K562 (cell line): ENCODE data around the gene LPIN1. TPM values are rescaled to one million over a fixed set of nuclear protein-coding genes. Genes with fewer than 3 reads are reported as not detected.

Experiments used
- ATAC-seq: fragments of 200-7000 bp; cut with Tn5 transposase; 3 replicates; pipeline ENCODE4 v1.9.1; 2020; ENCODE audit warnings: moderate library complexity
- BruUV-seq: library from RNA; stranded (reverse); fragments of 400-500 nt; replicated peaks from 2 replicates; lab custom pipeline; 2021; lab: Mats Ljungman, UMichigan
- CTCF ChIA-PET: fragments of 300-600 bp; formaldehyde crosslinking; extraction: SDS; loops from one replicate; lab custom pipeline; 2021; ENCODE audit warnings: low intra/inter-chr PET ratio; lab: Yijun Ruan, JAX
- POLR2A ChIA-PET: fragments of 300-600, 350-650 bp; sonication (Branson Sonifier 250); formaldehyde crosslinking; extraction: SDS; loops from one replicate; lab custom pipeline; 2021; ENCODE audit warnings: antibody characterized with exemption, inconsistent platforms; lab: Yijun Ruan, JAX
- DNase-seq, 4 experiments: peaks; one replicate each; pipeline versions ENCODE4 v3.0.0 to v3.0.0-alpha.2; 2011 to 2018; ENCODE audit warnings: low spot score in 3 of 4, mixed read lengths in 3 of 4; ENCODE audit errors: extremely low read depth in 1 of 4
- FAIRE-seq: peaks from 2 replicates; lab custom pipeline; 2011; peaks lifted over from hg19 to GRCh38; lab: Jason Lieb, UNC
- H2AFZ ChIP-seq: 2 replicates; pipeline ENCODE4 v1.6.0; 2011; ENCODE audit warnings: low read depth, low read length, control low read depth, inconsistent platforms
- H3K27ac ChIP-seq: fragments of 200-600 bp; 3 replicates; pipeline ENCODE4 v1.8.0; 2011; ENCODE audit warnings: low read depth, mild to moderate bottlenecking, control low read depth, inconsistent platforms, low read length, moderate library complexity, mixed read lengths; ENCODE audit errors: extremely low read depth
- H3K27me3 ChIP-seq, 2 experiments: fragments of 300-600 bp in 1 of 2; 2 replicates in 1 of 2; 3 replicates in 1 of 2; pipeline versions ENCODE4 v1.6.0 to v1.8.0; 2011; ENCODE audit warnings: inconsistent platforms in 2 of 2, low read length in 2 of 2, mild to moderate bottlenecking in 1 of 2, mixed read lengths in 1 of 2, moderate library complexity in 1 of 2; ENCODE audit not compliant: control insufficient read depth in 2 of 2, insufficient read depth in 2 of 2
- H3K36me3 ChIP-seq: fragments of 300-600 bp; 3 replicates; pipeline ENCODE4 v1.8.0; 2011; ENCODE audit warnings: mild to moderate bottlenecking, low read length, inconsistent platforms; ENCODE audit not compliant: control insufficient read depth, insufficient read depth
- H3K4me1 ChIP-seq, 2 experiments: fragments of 200-600 bp in 1 of 2; replicated peaks in 1 of 2; 2 replicates in 1 of 2; 3 replicates in 1 of 2; pipeline versions ENCODE4 v1.5.1 to v1.8.0; 2011; ENCODE audit warnings: inconsistent platforms in 2 of 2, low read length in 2 of 2, mild to moderate bottlenecking in 1 of 2, mixed read lengths in 1 of 2, moderate library complexity in 1 of 2; ENCODE audit not compliant: control insufficient read depth in 2 of 2, insufficient read depth in 2 of 2
- H3K4me2 ChIP-seq: 2 replicates; pipeline ENCODE4 v1.6.1; 2011; ENCODE audit warnings: low read length, control low read depth, inconsistent platforms, mixed read lengths; ENCODE audit not compliant: insufficient read depth
- H3K4me3 ChIP-seq: fragments of 200-600 bp; sonication (generic), shearing (Covaris generic); 2 replicates; pipeline ENCODE4 v1.5.1; 2016; ENCODE audit warnings: control low read depth, inconsistent platforms
- H3K79me2 ChIP-seq: fragments of 200-600 bp; 3 replicates; pipeline ENCODE4 v1.8.0; 2011; ENCODE audit warnings: low read length, inconsistent platforms; ENCODE audit not compliant: control insufficient read depth, insufficient read depth
- H3K9ac ChIP-seq, 2 experiments: 2 replicates each; pipeline versions ENCODE4 v1.6.0 to v1.6.1; 2011; ENCODE audit warnings: low read depth in 2 of 2, low read length in 2 of 2, control low read depth in 1 of 2, inconsistent platforms in 1 of 2, mild to moderate bottlenecking in 1 of 2, mixed read lengths in 1 of 2; ENCODE audit not compliant: insufficient read depth in 1 of 2
- H3K9me1 ChIP-seq: one replicate; pipeline ENCODE4 v1.6.0; 2011; ENCODE audit warnings: inconsistent platforms, mild to moderate bottlenecking, low read length, moderate library complexity; ENCODE audit not compliant: control insufficient read depth, insufficient read depth
- H3K9me3 ChIP-seq: replicated peaks from 2 replicates; pipeline ENCODE4 v1.5.1; 2011; ENCODE audit warnings: low read depth, low read length, inconsistent platforms; ENCODE audit not compliant: control insufficient read depth, insufficient read depth
- H4K20me1 ChIP-seq: replicated peaks from 2 replicates; pipeline ENCODE4 v1.6.1; 2011; ENCODE audit warnings: low read length, inconsistent platforms, mixed read lengths; ENCODE audit not compliant: control insufficient read depth, insufficient read depth
- BCOR ChIP-seq: fragments of 450-650 bp; IDR thresholded peaks from 2 replicates; pipeline ENCODE4 v1.6.1; 2016
- DACH1 ChIP-seq: fragments of 450-650 bp; IDR thresholded peaks from 2 replicates; pipeline ENCODE4 v1.6.1; 2018; ENCODE audit not compliant: partially characterized antibody
- ERF ChIP-seq: fragments of 450-650 bp; formaldehyde crosslinking; IDR thresholded peaks from 2 replicates; pipeline ENCODE4 v1.4.0; 2020; ENCODE audit warnings: mild to moderate bottlenecking, mixed read lengths
- FOS ChIP-seq: IDR thresholded peaks from 3 replicates; pipeline ENCODE4 v1.6.1; 2011; ENCODE audit not compliant: insufficient read length; ENCODE audit errors: extremely low read depth
- HDAC6 ChIP-seq: IDR thresholded peaks from 2 replicates; pipeline ENCODE4 v1.6.1; 2012; ENCODE audit warnings: low read depth, mild to moderate bottlenecking, control low read depth, inconsistent platforms, low read length, moderate library complexity
- MECOM ChIP-seq: fragments of 250-450 bp; sonication (Bioruptor Pico); IDR thresholded peaks from 2 replicates; pipeline ENCODE4 v1.8.0; 2022; ENCODE audit warnings: inconsistent platforms
- NFIX ChIP-seq: fragments of 250-450 bp; sonication (Bioruptor Pico); IDR thresholded peaks from 2 replicates; pipeline ENCODE4 v1.4.0; 2020; ENCODE audit warnings: low read depth, mild to moderate bottlenecking, moderate library complexity
- NFXL1 ChIP-seq: fragments of 450-650 bp; formaldehyde crosslinking; IDR thresholded peaks from 2 replicates; pipeline ENCODE4 v1.4.0; 2021; ENCODE audit warnings: mild to moderate bottlenecking
- NR2C2 ChIP-seq, 2 experiments: fragments of 200-800 bp in 1 of 2; sonication (Bioruptor generic) in 1 of 2; sonication (generic) in 1 of 2; formaldehyde crosslinking in 1 of 2; IDR thresholded peaks; 2 replicates each; pipeline versions ENCODE4 v1.6.1 to v1.8.0; 2016 to 2022; ENCODE audit warnings: mild to moderate bottlenecking in 1 of 2, missing compliant biosample characterization in 1 of 2, missing genetic modification characterization in 1 of 2, missing genetic modification reagents in 1 of 2
- SAP30 ChIP-seq: fragments of 200-600 bp; sonication (generic); IDR thresholded peaks from 2 replicates; pipeline ENCODE4 v1.6.1; 2012; ENCODE audit warnings: borderline replicate concordance, low read depth, mild to moderate bottlenecking, moderate library complexity, low read length, control low read depth, inconsistent platforms; ENCODE audit not compliant: insufficient read depth, poor library complexity, severe bottlenecking
- SMARCC2 ChIP-seq: fragments of 450-650 bp; IDR thresholded peaks from 2 replicates; pipeline ENCODE4 v1.6.1; 2017; ENCODE audit warnings: antibody characterized with exemption, moderate library complexity, mild to moderate bottlenecking, low read depth
- TAF15 ChIP-seq: fragments of 200-400 bp; formaldehyde crosslinking; IDR thresholded peaks from 2 replicates; pipeline ENCODE4 v1.6.1; 2017; ENCODE audit warnings: mild to moderate bottlenecking, low read depth, low read length, moderate library complexity
- TEAD2 ChIP-seq: fragments of 450-650 bp; IDR thresholded peaks from 2 replicates; pipeline ENCODE4 v1.6.1; 2016; ENCODE audit warnings: missing genetic modification characterization, control low read depth, missing compliant biosample characterization
- ZC3H4 ChIP-seq: sonication (generic); formaldehyde crosslinking; IDR thresholded peaks from 2 replicates; pipeline ENCODE4 v1.9.0; 2021; ENCODE audit warnings: missing genetic modification reagents, borderline replicate concordance
- ZNF41 ChIP-seq: fragments of 250-450 bp; sonication (Bioruptor Pico); conservative IDR thresholded peaks from 2 replicates; pipeline ENCODE4 v1.4.0; 2020; ENCODE audit warnings: mild to moderate bottlenecking
- ZNF561 ChIP-seq: fragments of 450-650 bp; formaldehyde crosslinking; conservative IDR thresholded peaks from 2 replicates; pipeline ENCODE4 v1.4.0; 2020; ENCODE audit warnings: mild to moderate bottlenecking, moderate library complexity
- WGBS: fragments of 100-300 bp; shearing (Covaris generic); methylation state at CpG from one replicate; pipeline ENCODE4 v1.1.6; 2016; ENCODE audit warnings: low coverage, mixed read lengths; ENCODE audit not compliant: insufficient coverage; ENCODE audit errors: missing lambda C conversion rate; 5-methylcytosine and 5-hydroxymethylcytosine counted together
- in situ Hi-C: fragments of 300-500 bp; cut with MboI; formaldehyde crosslinking; loops from 4 replicates; pipeline ENCODE4 v1.15.0; 2018; ENCODE audit warnings: inconsistent platforms, mixed read lengths
- intact Hi-C: fragments of 100-400 bp; cut with micrococcal nuclease; formaldehyde crosslinking; loops from 2 replicates; pipeline ENCODE4 v1.14.2; 2022
- polyA plus RNA-seq, 8 experiments: library from polyadenylated mRNA; depleted of rRNA in 4 of 8; stranded (reverse) in 5 of 8; unstranded in 3 of 8; fragments of >200 nt; fragmentation: Nextera tagmentation in 2 of 8; fragmentation: Illumina TruSeq in 1 of 8; extraction: Ambion mirVana in 2 of 8; extraction: Trizol in 1 of 8; gene quantifications; 2 replicates each; pipeline versions ENCODE4 v1.2.1 to v1.2.3, GENCODE V29; 2011 to 2014; ENCODE audit warnings: inconsistent platforms in 1 of 8, missing spikeins in 1 of 8
- total RNA-seq, 7 experiments: library from RNA; depleted of rRNA in 6 of 7; stranded (reverse); fragments of >200 nt in 6 of 7; fragmentation: Illumina TruSeq in 2 of 7; extraction: Trizol in 2 of 7; gene quantifications; 2 replicates each; pipeline versions ENCODE4 v1.2.1 to v1.2.3, GENCODE V29; 2011 to 2021; ENCODE audit warnings: low replicate concordance in 1 of 7
- TF ChIP-seq, protein P1 (sequence below): fragments of 250-450 bp; sonication (Bioruptor Pico); IDR thresholded peaks from 2 replicates; pipeline ENCODE4 v1.8.0; 2022; ENCODE audit warnings: inconsistent platforms, mild to moderate bottlenecking, moderate library complexity, borderline replicate concordance
- TF ChIP-seq, protein P2 (sequence below): IDR thresholded peaks from 2 replicates; pipeline ENCODE4 v1.6.1; 2012; ENCODE audit warnings: low read depth, low read length, improper control_type of control experiment, borderline replicate concordance
- TF ChIP-seq, protein P3 (sequence below): sonication (generic); formaldehyde crosslinking; IDR thresholded peaks from 2 replicates; pipeline ENCODE4 v1.8.1; 2023; ENCODE audit warnings: mild to moderate bottlenecking, missing genetic modification reagents, moderate library complexity

The LPIN1 gene
- total and polyA plus RNA-seq, 9 of the 15 experiments (the other 6 are each of a cell fraction or from before 2014, with no cell fraction given): 9.2 to 84.0 (median 27.8) TPM

DNA sequence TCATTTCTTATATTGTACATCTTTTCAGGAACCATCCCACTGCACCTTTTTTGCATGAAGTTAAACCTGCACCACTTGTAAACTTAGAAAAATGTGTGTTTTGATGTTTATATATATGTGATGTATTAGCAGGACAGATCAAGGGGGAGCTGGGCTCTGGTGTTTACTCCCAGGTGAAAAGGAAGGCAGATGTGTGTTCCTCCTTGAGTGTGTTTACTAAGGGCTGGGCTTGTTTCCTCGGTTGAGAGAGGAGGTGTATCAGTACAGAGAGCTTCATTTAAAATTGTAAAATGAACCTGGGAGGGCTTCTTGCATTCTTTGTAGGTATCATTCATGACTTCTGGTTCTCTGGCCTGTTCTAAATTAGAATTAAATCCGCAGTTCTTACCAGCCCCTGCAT lies 14.8 kb downstream of the LPIN1 start:
- BruUV-seq: no TSS peak
- H3K4me3 ChIP-seq: no peak overlapping the region
- TF ChIP-seq TEAD2 (tag): no peak
- TF ChIP-seq, protein P1, sequence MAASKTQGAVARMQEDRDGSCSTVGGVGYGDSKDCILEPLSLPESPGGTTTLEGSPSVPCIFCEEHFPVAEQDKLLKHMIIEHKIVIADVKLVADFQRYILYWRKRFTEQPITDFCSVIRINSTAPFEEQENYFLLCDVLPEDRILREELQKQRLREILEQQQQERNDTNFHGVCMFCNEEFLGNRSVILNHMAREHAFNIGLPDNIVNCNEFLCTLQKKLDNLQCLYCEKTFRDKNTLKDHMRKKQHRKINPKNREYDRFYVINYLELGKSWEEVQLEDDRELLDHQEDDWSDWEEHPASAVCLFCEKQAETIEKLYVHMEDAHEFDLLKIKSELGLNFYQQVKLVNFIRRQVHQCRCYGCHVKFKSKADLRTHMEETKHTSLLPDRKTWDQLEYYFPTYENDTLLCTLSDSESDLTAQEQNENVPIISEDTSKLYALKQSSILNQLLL (CRISPR knock-in tag): no peak
- TF ChIP-seq SMARCC2: no peak
- TF ChIP-seq ZC3H4 (CRISPR knock-in tag): no peak
- TF ChIP-seq ZNF561 (CRISPR knock-in tag): no peak
- no peak for TF ChIP-seq NFIX
- TF ChIP-seq FOS: no peak
- no peak for TF ChIP-seq ERF
- TF ChIP-seq, protein P2, sequence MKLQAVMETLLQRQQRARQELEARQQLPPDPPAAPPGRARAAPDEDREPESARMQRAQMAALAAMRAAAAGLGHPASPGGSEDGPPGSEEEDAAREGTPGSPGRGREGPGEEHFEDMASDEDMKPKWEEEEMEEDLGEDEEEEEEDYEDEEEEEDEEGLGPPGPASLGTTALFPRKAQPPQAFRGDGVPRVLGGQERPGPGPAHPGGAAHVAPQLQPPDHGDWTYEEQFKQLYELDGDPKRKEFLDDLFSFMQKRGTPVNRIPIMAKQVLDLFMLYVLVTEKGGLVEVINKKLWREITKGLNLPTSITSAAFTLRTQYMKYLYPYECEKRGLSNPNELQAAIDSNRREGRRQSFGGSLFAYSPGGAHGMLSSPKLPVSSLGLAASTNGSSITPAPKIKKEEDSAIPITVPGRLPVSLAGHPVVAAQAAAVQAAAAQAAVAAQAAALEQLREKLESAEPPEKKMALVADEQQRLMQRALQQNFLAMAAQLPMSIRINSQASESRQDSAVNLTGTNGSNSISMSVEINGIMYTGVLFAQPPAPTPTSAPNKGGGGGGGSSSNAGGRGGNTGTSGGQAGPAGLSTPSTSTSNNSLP: no peak
- TF ChIP-seq TAF15: no peak
- no peak for TF ChIP-seq BCOR
- no peak for TF ChIP-seq ZNF41
- no peak for TF ChIP-seq NR2C2 (CRISPR knock-in tag; IDR thresholded peaks at IDR 0.05)
- no peak for TF ChIP-seq NR2C2 (tag; IDR thresholded peaks at IDR 0.05)
- TF ChIP-seq NFXL1: no peak
- no peak for TF ChIP-seq SAP30
- no peak for TF ChIP-seq MECOM (CRISPR knock-in tag)
- TF ChIP-seq, protein P3, sequence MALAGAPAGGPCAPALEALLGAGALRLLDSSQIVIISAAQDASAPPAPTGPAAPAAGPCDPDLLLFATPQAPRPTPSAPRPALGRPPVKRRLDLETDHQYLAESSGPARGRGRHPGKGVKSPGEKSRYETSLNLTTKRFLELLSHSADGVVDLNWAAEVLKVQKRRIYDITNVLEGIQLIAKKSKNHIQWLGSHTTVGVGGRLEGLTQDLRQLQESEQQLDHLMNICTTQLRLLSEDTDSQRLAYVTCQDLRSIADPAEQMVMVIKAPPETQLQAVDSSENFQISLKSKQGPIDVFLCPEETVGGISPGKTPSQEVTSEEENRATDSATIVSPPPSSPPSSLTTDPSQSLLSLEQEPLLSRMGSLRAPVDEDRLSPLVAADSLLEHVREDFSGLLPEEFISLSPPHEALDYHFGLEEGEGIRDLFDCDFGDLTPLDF (CRISPR knock-in tag): no peak
- no peak for TF ChIP-seq HDAC6
- no peak for TF ChIP-seq DACH1
- TF ChIP-seq, all 486 proteins: peak for 0
- 45% methylated on average over 2 of the region's 2 CpGs for WGBS
- Histone ChIP-seq H3K9me3 (no peaks in the 10 kb centered on the region), H3K9ac (no peak overlapping the region), H3K9me1 (no peaks in the 10 kb centered on the region), H4K20me1 (peaks cover 7% of the 10 kb centered on the region), H3K4me1 (peaks cover 24 to 25% of the 10 kb centered on the region in 2 experiments; a peak in 4 of 5 replicates), H2AFZ (no peak overlapping the region), H3K27ac (no peak overlapping the region), H3K79me2 (peaks cover 72% of the 10 kb centered on the region), H3K4me2 (no peak overlapping the region), H3K36me3 (peaks cover 28% of the 10 kb centered on the region; the same call in 2 of the 3 replicates), H3K27me3 (no peaks in the 10 kb centered on the region)
- intact Hi-C loops: no loop called here
- DNase-seq (no peak), FAIRE-seq (peak; percentile 19), ATAC-seq (no peak)
- ChIA-PET POLR2A (interaction anchor here (0.6 to 1.0 kb wide), 3 partner anchors 8 to 121 kb away, joined by 3 to 4 read pairs (median 3); no protein-coding TSS in a partner anchor), CTCF (no interaction called here)
- in situ Hi-C loops: no loop called here
